GM12872 (cell line): ENCODE measurements around the gene NKX3-2.

ENCODE experiments used
- CTCF ChIP-seq: IDR thresholded peaks from 3 replicates; pipeline ENCODE4 v1.5.1; 2011; ENCODE audit warnings: low read depth, mild to moderate bottlenecking, low read length, moderate library complexity; ENCODE audit not compliant: insufficient read depth

Gene NKX3-2

GRCh38 chr4:13570916-13571315 lies 26.6 kb upstream of the NKX3-2 start:
- no peak for TF ChIP-seq CTCF

GRCh38 chr4:13567125-13567524 lies 22.8 kb upstream of the NKX3-2 start:
- no peak for TF ChIP-seq CTCF

GRCh38 chr4:13562876-13563275 lies 18.6 kb upstream of the NKX3-2 start:
- TF ChIP-seq CTCF, result no peak

- no peak for TF ChIP-seq CTCF
These were observed 17.4 kb upstream of the NKX3-2 start for GRCh38 chr4:13561673-13562072.

- TF ChIP-seq CTCF, result no peak
These were observed 15.1 kb upstream of the NKX3-2 start for GRCh38 chr4:13559413-13559812.

- TF ChIP-seq CTCF, result no peak
These were observed 14.6 kb upstream of the NKX3-2 start for GRCh38 chr4:13558881-13559280.

GRCh38 chr4:13555325-13555724 lies 11.0 kb upstream of the NKX3-2 start:
- no peak for TF ChIP-seq CTCF

- no peak for TF ChIP-seq CTCF
These were observed 8.8 kb upstream of the NKX3-2 start for GRCh38 chr4:13553081-13553480.
